H9 (cell line): ENCODE results near the gene RBFA. TPM values are rescaled to one million over a fixed set of nuclear protein-coding genes. Genes with fewer than 3 reads are reported as not detected.

Source experiments
- DNase-seq: peaks from one replicate; pipeline ENCODE4 v3.0.0-alpha.2; 2017
- H2AFZ ChIP-seq: one replicate; pipeline ENCODE4 v1.6.1; 2013; ENCODE audit warnings: mild to moderate bottlenecking, low read length, control low read depth, moderate library complexity
- H2AK5ac ChIP-seq: 2 replicates; pipeline ENCODE4 v1.6.1; 2013; ENCODE audit warnings: low read length, control low read depth, mixed read lengths; ENCODE audit not compliant: insufficient read length
- H2BK120ac ChIP-seq: one replicate; pipeline ENCODE4 v1.6.1; 2013; ENCODE audit warnings: low read depth, mild to moderate bottlenecking, low read length, control low read depth, inconsistent platforms; ENCODE audit not compliant: poor library complexity, severe bottlenecking
- H2BK12ac ChIP-seq: 2 replicates; pipeline ENCODE4 v1.6.1; 2013; ENCODE audit warnings: low read length, control low read depth, mixed read lengths, low read depth; ENCODE audit not compliant: insufficient read length
- H2BK15ac ChIP-seq: 2 replicates; pipeline ENCODE4 v1.6.1; 2013; ENCODE audit warnings: low read depth, low read length, control low read depth
- H2BK20ac ChIP-seq: one replicate; pipeline ENCODE4 v1.6.1; 2013; ENCODE audit warnings: low read depth, mild to moderate bottlenecking, low read length, control low read depth, inconsistent platforms; ENCODE audit not compliant: poor library complexity, severe bottlenecking
- H2BK5ac ChIP-seq: 2 replicates; pipeline ENCODE4 v1.6.1; 2013; ENCODE audit warnings: low read length, control low read depth, mixed read lengths; ENCODE audit not compliant: insufficient read length
- H3K14ac ChIP-seq: 2 replicates; pipeline ENCODE4 v1.6.1; 2013; ENCODE audit warnings: low read length, control low read depth; ENCODE audit not compliant: insufficient read depth
- H3K18ac ChIP-seq: 2 replicates; pipeline ENCODE4 v1.6.1; 2013; ENCODE audit warnings: low read depth, mild to moderate bottlenecking, mixed read lengths, low read length, control low read depth; ENCODE audit not compliant: insufficient read length
- H3K23ac ChIP-seq: 2 replicates; pipeline ENCODE4 v1.6.1; 2013; ENCODE audit warnings: low read length, control low read depth, mixed read lengths, low read depth; ENCODE audit not compliant: insufficient read length
- H3K23me2 ChIP-seq: 2 replicates; pipeline ENCODE4 v1.6.1; 2013; ENCODE audit warnings: low read depth, mild to moderate bottlenecking, mixed read lengths, low read length, control low read depth; ENCODE audit not compliant: insufficient read length, poor library complexity, severe bottlenecking
- H3K27ac ChIP-seq: 2 replicates; pipeline ENCODE4 v1.5.1; 2013; ENCODE audit warnings: low read length, control low read depth, mixed read lengths, low read depth; ENCODE audit not compliant: insufficient read length
- H3K27me3 ChIP-seq: 2 replicates; pipeline ENCODE4 v1.6.1; 2013; ENCODE audit warnings: low read length, control low read depth, inconsistent platforms; ENCODE audit not compliant: insufficient read depth
- H3K4ac ChIP-seq: 2 replicates; pipeline ENCODE4 v1.6.1; 2013; ENCODE audit warnings: low read depth, mild to moderate bottlenecking, control low read depth, inconsistent platforms, low read length, moderate library complexity
- H3K4me1 ChIP-seq: 2 replicates; pipeline ENCODE4 v1.6.1; 2013; ENCODE audit warnings: low read length, control low read depth, inconsistent platforms; ENCODE audit not compliant: insufficient read depth
- H3K4me2 ChIP-seq: 2 replicates; pipeline ENCODE4 v1.6.1; 2013; ENCODE audit warnings: low read length, control low read depth, mixed read lengths; ENCODE audit not compliant: insufficient read length, insufficient read depth
- H3K56ac ChIP-seq: 2 replicates; pipeline ENCODE4 v1.6.1; 2013; ENCODE audit warnings: low read depth, mild to moderate bottlenecking, mixed read lengths, low read length, control low read depth; ENCODE audit not compliant: insufficient read length
- H3K79me1 ChIP-seq: 2 replicates; pipeline ENCODE4 v1.6.1; 2013; ENCODE audit warnings: low read depth, mild to moderate bottlenecking, moderate library complexity, low read length, control low read depth, inconsistent platforms; ENCODE audit not compliant: insufficient read depth, poor library complexity, severe bottlenecking
- H3K79me2 ChIP-seq: 2 replicates; pipeline ENCODE4 v1.6.1; 2013; ENCODE audit warnings: low read length, control low read depth, inconsistent platforms; ENCODE audit not compliant: insufficient read depth
- H3K9ac ChIP-seq: 2 replicates; pipeline ENCODE4 v1.6.1; 2013; ENCODE audit warnings: low read length, control low read depth, mixed read lengths; ENCODE audit not compliant: insufficient read length; ENCODE audit errors: extremely low read depth
- H3K9me3 ChIP-seq: one replicate; pipeline ENCODE4 v1.6.1; 2013; ENCODE audit warnings: low read depth, low read length, inconsistent platforms; ENCODE audit not compliant: control insufficient read depth
- H3T11ph ChIP-seq: one replicate; pipeline ENCODE4 v1.6.1; 2013; ENCODE audit warnings: mild to moderate bottlenecking, low read length, control low read depth, inconsistent platforms
- H4K20me1 ChIP-seq: one replicate; pipeline ENCODE4 v1.6.1; 2013; ENCODE audit not compliant: control insufficient read depth, insufficient read length, insufficient read depth
- H4K5ac ChIP-seq: 2 replicates; pipeline ENCODE4 v1.6.1; 2013; ENCODE audit warnings: low read depth, mild to moderate bottlenecking, mixed read lengths, low read length, control low read depth; ENCODE audit not compliant: insufficient read length
- H4K8ac ChIP-seq: replicated peaks from 2 replicates; pipeline ENCODE4 v1.6.1; 2013; ENCODE audit warnings: low read length, control low read depth, mixed read lengths, low read depth; ENCODE audit not compliant: insufficient read length
- H4K91ac ChIP-seq: 2 replicates; pipeline ENCODE4 v1.6.1; 2013; ENCODE audit warnings: low read depth, mild to moderate bottlenecking, moderate library complexity, mixed read lengths, low read length, control low read depth; ENCODE audit not compliant: insufficient read length
- H3K27ac Mint-ChIP-seq, 3 experiments: 2 replicates in 2 of 3; 3 replicates in 1 of 3; pipeline ENCODE4 v1.8.0; 2020 to 2021; ENCODE audit warnings: mixed read lengths in 3 of 3, mild to moderate bottlenecking in 1 of 3, moderate library complexity in 1 of 3
- H3K27me3 Mint-ChIP-seq: 2 replicates; pipeline ENCODE4 v1.8.0; 2021; ENCODE audit warnings: low read depth, mild to moderate bottlenecking, moderate library complexity, mixed read lengths
- H3K36me3 Mint-ChIP-seq, 3 experiments: 2 replicates in 2 of 3; 3 replicates in 1 of 3; pipeline ENCODE4 v1.8.0; 2020 to 2021; ENCODE audit warnings: low read depth in 3 of 3, mixed read lengths in 3 of 3; ENCODE audit not compliant: insufficient read depth in 1 of 3
- H3K4me1 Mint-ChIP-seq, 2 experiments: 2 replicates each; pipeline ENCODE4 v1.8.0; 2020; ENCODE audit warnings: mixed read lengths in 2 of 2
- H3K4me3 Mint-ChIP-seq, 2 experiments: 2 replicates in 1 of 2; 3 replicates in 1 of 2; pipeline ENCODE4 v1.8.0; 2020 to 2021; ENCODE audit warnings: mild to moderate bottlenecking in 2 of 2, mixed read lengths in 2 of 2, moderate library complexity in 1 of 2
- H3K9me3 Mint-ChIP-seq, 2 experiments: 2 replicates in 1 of 2; 3 replicates in 1 of 2; pipeline ENCODE4 v1.8.0; 2020; ENCODE audit warnings: mild to moderate bottlenecking in 2 of 2, mixed read lengths in 2 of 2, moderate library complexity in 1 of 2
- CTCF ChIP-seq: fragments of 200-600 bp; sonication (generic); conservative IDR thresholded peaks from 3 replicates; pipeline ENCODE4 v1.8.0; 2021; ENCODE audit warnings: antibody characterized with exemption, mild to moderate bottlenecking
- WGBS: extraction: QIAGEN DNeasy Blood & Tissue Kit; methylation state at CpG from one replicate; pipeline ENCODE4 v1.1.7; 2013; ENCODE audit warnings: missing lambda C conversion rate, low lambda C conversion rate, mixed read lengths; ENCODE audit not compliant: insufficient read length; ENCODE audit errors: extremely low coverage; 5-methylcytosine and 5-hydroxymethylcytosine counted together
- total RNA-seq: library from RNA; stranded (reverse); gene quantifications from 2 replicates; pipeline ENCODE4 v1.2.1, GENCODE V29; 2021

The RBFA gene
- total RNA-seq, 1 experiment from 2014 or later, result 42.5 TPM

DNA sequence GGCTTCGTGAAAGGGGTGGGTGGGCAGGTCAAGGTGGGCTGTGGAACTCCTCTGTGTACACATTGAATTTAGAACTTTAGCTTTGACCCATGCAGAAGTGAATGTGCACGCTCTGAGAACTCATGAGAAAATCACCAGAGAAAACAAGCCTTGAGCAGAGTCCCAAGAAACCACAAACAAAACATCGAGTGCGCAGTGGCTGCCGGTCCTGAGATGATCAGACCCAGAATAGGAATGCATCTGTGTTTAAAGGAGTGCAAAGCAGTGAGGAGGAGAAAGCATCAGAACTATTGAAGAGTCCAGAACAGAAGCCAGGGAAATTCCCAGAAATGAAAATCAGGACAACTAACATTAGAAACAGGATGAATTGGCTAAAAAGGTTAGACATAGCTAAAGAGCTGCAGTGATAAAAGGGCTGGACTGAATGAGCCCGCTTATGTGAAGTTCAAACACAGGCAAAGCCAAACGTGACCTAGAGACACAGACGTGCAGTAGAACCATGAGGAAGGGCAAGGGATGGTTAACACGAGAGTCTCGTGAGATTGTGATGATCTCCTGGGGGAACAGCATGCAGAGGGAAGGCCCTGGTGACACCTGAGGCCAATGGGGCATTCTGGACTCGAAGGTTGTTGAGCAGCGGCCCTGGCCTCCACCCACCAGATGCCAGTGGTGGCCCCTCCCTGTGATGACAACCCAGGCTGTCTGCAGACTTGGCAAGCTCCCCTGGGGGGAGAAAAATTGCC lies 29.5 kb upstream of the RBFA start:
- H3K4me1 ChIP-seq, result no peaks in the 10 kb centered on the region; the same call in 1 of the 2 replicates
- H3K9me3 ChIP-seq, result no peaks in the 10 kb centered on the region
- no peak overlapping the region for H4K5ac ChIP-seq
- Mint-ChIP-seq H3K9me3 (peaks cover 58 to 59% of the 10 kb centered on the region in 2 experiments), H3K36me3 (peaks cover 12 to 40% (median 14%) of the 10 kb centered on the region in 3 experiments), H3K4me1 (peaks cover 13 to 20% of the 10 kb centered on the region in 2 experiments), H3K27me3 (peaks cover 9% of the 10 kb centered on the region), H3K4me3 (no peak overlapping the region; a peak in 1 of 5 replicates), H3K27ac (no peak overlapping the region)
- H4K8ac ChIP-seq, result no peak overlapping the region
- no peak overlapping the region for H3K4ac ChIP-seq
- no peak for DNase-seq
- no peaks in the 10 kb centered on the region for H3K79me2 ChIP-seq
- H4K20me1 ChIP-seq, result no peaks in the 10 kb centered on the region
- H2BK15ac ChIP-seq, result no peak overlapping the region
- H2AFZ ChIP-seq, result no peak overlapping the region
- no peak overlapping the region for H2BK20ac ChIP-seq
- no peak overlapping the region for H3K27ac ChIP-seq
- H3K79me1 ChIP-seq, result no peaks in the 10 kb centered on the region
- no peak overlapping the region for H3T11ph ChIP-seq
- TF ChIP-seq CTCF, result no peak
- no peak overlapping the region for H2AK5ac ChIP-seq
- H3K23me2 ChIP-seq, result no peaks in the 10 kb centered on the region
- no peak overlapping the region for H3K56ac ChIP-seq
- H2BK12ac ChIP-seq, result no peak overlapping the region
- H3K18ac ChIP-seq, result no peak overlapping the region
- no CpG with 5 or more reads among the region's 12 CpGs for WGBS
- no peak overlapping the region for H3K9ac ChIP-seq
- H3K4me2 ChIP-seq, result no peak overlapping the region
- H4K91ac ChIP-seq, result no peak overlapping the region
- H2BK5ac ChIP-seq, result no peak overlapping the region
- H2BK120ac ChIP-seq, result no peak overlapping the region
- H3K14ac ChIP-seq, result no peak overlapping the region
- H3K23ac ChIP-seq, result no peak overlapping the region
- H3K27me3 ChIP-seq, result no peaks in the 10 kb centered on the region
